ENCODE data around the gene MAP3K12. TPM values are rescaled to one million over a fixed set of nuclear protein-coding genes. Genes with fewer than 3 reads are reported as not detected.

The MAP3K12 gene
- total and polyA plus RNA-seq, 2 of the 8 experiments (the other 6 are each of a cell fraction or from before 2014, with no cell fraction given), result 23.4 to 42.7 TPM

GRCh38 chr12:53480491-53481442, 18.5 kb downstream of the MAP3K12 start:
- Histone ChIP-seq H4K20me1 (replicated peaks in 1 of 2; ENCODE audit: control insufficient read depth in 1 of 2, insufficient read depth in 2 of 2, low read length in 2 of 2) (peaks cover 21 to 23% of the 10 kb centered on the region in 2 experiments), H3K4me1 (replicated peaks in 1 of 4; ENCODE audit: control insufficient read depth in 3 of 4, insufficient read depth in 4 of 4, low read length in 3 of 4) (peaks cover 0 to 7% (median 3%) of the 10 kb centered on the region in 4 experiments; a peak in 5 of 7 replicates), H2BK20ac (ENCODE audit: low read length) (no peak overlapping the region), H3K36me3 (ENCODE audit: control insufficient read depth in 2 of 4, insufficient read depth in 4 of 4, low read length in 3 of 4) (peaks cover 21 to 93% (median 57%) of the 10 kb centered on the region in 4 experiments), H4K91ac (replicated peaks; ENCODE audit: insufficient read length, low read length) (no peak overlapping the region), H3K23me2 (ENCODE audit: low read depth, low read length) (no peaks in the 10 kb centered on the region), H3K27me3 (replicated peaks in 1 of 4; ENCODE audit: control insufficient read depth in 3 of 4, extremely low read depth in 1 of 4, insufficient read depth in 3 of 4, low read length in 3 of 4) (no peaks in the 10 kb centered on the region), H3K79me1 (ENCODE audit: low read depth, low read length) (no peaks in the 10 kb centered on the region; the same call in 1 of the 2 replicates), H3K4ac (replicated peaks; ENCODE audit: insufficient read length, low read depth, low read length) (no peak overlapping the region), H3K27ac (ENCODE audit: low read depth, low read length) (no peak overlapping the region), H3K14ac (ENCODE audit: insufficient read length) (no peak overlapping the region), H2BK120ac (replicated peaks; ENCODE audit: low read depth, low read length) (no peak overlapping the region), H3K4me2 (ENCODE audit: insufficient read depth in 1 of 2, low read depth in 2 of 2, low read length in 2 of 2) (no peak overlapping the region), H3K18ac (ENCODE audit: extremely low read depth, low read length) (no peak overlapping the region), H2BK5ac (ENCODE audit: low read depth, low read length) (no peak overlapping the region), H2AFZ (ENCODE audit: low read length) (no peak overlapping the region), H2AK5ac (ENCODE audit: low read depth, low read length) (no peak overlapping the region), H2BK12ac (ENCODE audit: low read depth, low read length) (no peak overlapping the region), H2BK15ac (ENCODE audit: low read length) (no peak overlapping the region), H4K5ac (ENCODE audit: insufficient read length, low read depth, low read length) (no peak overlapping the region), H3K56ac (replicated peaks; ENCODE audit: insufficient read length, low read depth, low read length) (no peak overlapping the region), H3K9ac (replicated peaks in 1 of 4; ENCODE audit: extremely low read depth in 1 of 4, low read depth in 3 of 4, low read length in 3 of 4) (no peak overlapping the region), H3K23ac (ENCODE audit: insufficient read length) (no peak overlapping the region), H4K8ac (ENCODE audit: extremely low read depth, insufficient read depth, low read length) (no peak overlapping the region), H3K9me3 (ENCODE audit: insufficient read depth in 2 of 2, low read depth in 1 of 2, low read length in 1 of 2) (no peaks in the 10 kb centered on the region), H3K4me3 (ENCODE audit: extremely low read depth in 1 of 4, insufficient read depth in 2 of 4, low read depth in 3 of 4, low read length in 4 of 4) (no peak overlapping the region), H3K79me2 (ENCODE audit: control insufficient read depth in 1 of 2, insufficient read depth in 2 of 2, low read length in 2 of 2) (peaks cover 0 to 4% of the 10 kb centered on the region in 2 experiments; a peak in 1 of 4 replicates)
- 90% methylated on average over 12 of the region's 12 CpGs; no CpG with 5 or more reads in 1 of the 2 experiments for WGBS, 2 experiments (ENCODE audit: extremely low coverage in 1 of 2, insufficient coverage in 1 of 2, insufficient read length in 1 of 2, insufficient replicate concordance in 2 of 2, low coverage in 1 of 2, low lambda C conversion rate in 2 of 2, missing lambda C conversion rate in 1 of 2)
- FAIRE-seq (no peak), DNase-seq (ENCODE audit: low read depth in 1 of 2, low spot score in 2 of 2) (no peak)
- ChIA-PET CTCF (ENCODE audit: partially characterized antibody) (interaction anchor here (0.6 to 9.0 kb wide), 16 partner anchors 8 to 718 kb away, joined by 3 to 105 read pairs (median 9); partner anchors contain the start of genes MAP3K12, NPFF and TARBP2), POLR2A (ENCODE audit: partially characterized antibody) (interaction anchor here (0.7 to 67.0 kb wide), 11 partner anchors 13 to 196 kb away, joined by 3 to 3397 read pairs (median 7); partner anchors contain the start of genes AAAS, MAP3K12, NPFF and PCBP2)
- TF ChIP-seq SP1 (IDR thresholded peaks at IDR 0.05; ENCODE audit: low read depth, low read length) (no peak), SUZ12 (IDR thresholded peaks at IDR 0.05; ENCODE audit: low read length) (no peak), SIN3A (conservative IDR thresholded peaks at IDR 0.05 in 1 of 2, IDR thresholded peaks at IDR 0.05 in 1 of 2; ENCODE audit: low read depth in 1 of 2, low read length in 2 of 2) (no peak), MAX (IDR thresholded peaks at IDR 0.05) (no peak), POLR2AphosphoS5 (IDR thresholded peaks at IDR 0.05; ENCODE audit: low read depth, low read length) (peak; percentile 67; the same call in 1 of the 2 replicates), TCF12 (IDR thresholded peaks at IDR 0.05; ENCODE audit: low read depth, low read length) (no peak), RBBP5 (IDR thresholded peaks at IDR 0.05; ENCODE audit: borderline replicate concordance, low read depth, low read length) (no peak), CTCF (IDR thresholded peaks at IDR 0.05; ENCODE audit: control extremely low read depth in 1 of 3, insufficient read depth in 1 of 3, low read depth in 1 of 3, low read length in 3 of 3) (no peak)
